ENCODE measurements around the gene MRPL32.
"Not testable (repeated sequence)": the region's sequence is repeated elsewhere in the genome, so short reads cannot be mapped to it uniquely, and the experiment has no call there.

- not testable (repeated sequence) for TF ChIP-seq CTCF (conservative IDR thresholded peaks at IDR 0.05 in 1 of 2, IDR thresholded peaks at IDR 0.05 in 1 of 2; ENCODE audit: low read depth in 1 of 2, low read length in 2 of 2); EZH2 (IDR thresholded peaks at IDR 0.05; ENCODE audit: low read length, missing control alignments)
Measured at GRCh38 chr7:42885183-42885582, 47.0 kb upstream of the MRPL32 start.

Measured in fibroblast of lung (primary cell).